WTC11 (cell line): Measurements from ENCODE around the gene CCR5.

Source experiments
- CREB1 ChIP-seq: sonication (generic); formaldehyde crosslinking; IDR thresholded peaks from 2 replicates; pipeline ENCODE4 v1.8.0; 2023; ENCODE audit warnings: mild to moderate bottlenecking, missing genetic modification reagents
- ESRRA ChIP-seq: sonication (generic); formaldehyde crosslinking; IDR thresholded peaks from 2 replicates; pipeline ENCODE4 v1.8.1; 2022; ENCODE audit warnings: mild to moderate bottlenecking, missing genetic modification reagents, borderline replicate concordance
- ETV6 ChIP-seq: sonication (generic); formaldehyde crosslinking; IDR thresholded peaks from 2 replicates; pipeline ENCODE4 v1.8.1; 2022; ENCODE audit warnings: mild to moderate bottlenecking, missing genetic modification reagents
- FOXJ3 ChIP-seq: sonication (generic); formaldehyde crosslinking; IDR thresholded peaks from 2 replicates; pipeline ENCODE4 v1.9.0; 2021; ENCODE audit warnings: missing genetic modification reagents, mild to moderate bottlenecking, borderline replicate concordance
- IRF2 ChIP-seq: sonication (generic); formaldehyde crosslinking; IDR thresholded peaks from 2 replicates; pipeline ENCODE4 v1.8.0; 2022; ENCODE audit warnings: low read depth, missing genetic modification reagents, borderline replicate concordance
- NFYB ChIP-seq: sonication (generic); formaldehyde crosslinking; conservative IDR thresholded peaks from 2 replicates; pipeline ENCODE4 v1.8.0; 2022; ENCODE audit warnings: low read depth, missing genetic modification reagents
- TF ChIP-seq, protein P1 (sequence below): fragments of 200-600 bp; IDR thresholded peaks from 2 replicates; pipeline ENCODE4 v1.8.0; 2022; ENCODE audit warnings: antibody characterized with exemption
- TF ChIP-seq, protein P2 (sequence below): sonication (generic); formaldehyde crosslinking; IDR thresholded peaks from 2 replicates; pipeline ENCODE4 v1.8.1; 2022; ENCODE audit warnings: missing genetic modification reagents, borderline replicate concordance
- TF ChIP-seq, protein P3 (sequence below): sonication (generic); formaldehyde crosslinking; IDR thresholded peaks from 2 replicates; pipeline ENCODE4 v1.8.0; 2022; ENCODE audit warnings: mild to moderate bottlenecking, missing genetic modification reagents
- TF ChIP-seq, protein P4 (sequence below): sonication (generic); formaldehyde crosslinking; IDR thresholded peaks from 2 replicates; pipeline ENCODE4 v1.8.1; 2022; ENCODE audit warnings: low read depth, missing genetic modification reagents, borderline replicate concordance
- TF ChIP-seq, protein P5 (sequence below): sonication (generic); formaldehyde crosslinking; IDR thresholded peaks from 2 replicates; pipeline ENCODE4 v1.8.0; 2022; ENCODE audit warnings: mild to moderate bottlenecking, missing genetic modification reagents
- TF ChIP-seq, protein P6 (sequence below): sonication (generic); formaldehyde crosslinking; IDR thresholded peaks from 2 replicates; pipeline ENCODE4 v1.8.0; 2023; ENCODE audit warnings: missing genetic modification reagents
- TF ChIP-seq, protein P7 (sequence below): sonication (generic); formaldehyde crosslinking; IDR thresholded peaks from 2 replicates; pipeline ENCODE4 v1.8.1; 2023; ENCODE audit warnings: mild to moderate bottlenecking, missing genetic modification reagents, moderate library complexity

DNA sequence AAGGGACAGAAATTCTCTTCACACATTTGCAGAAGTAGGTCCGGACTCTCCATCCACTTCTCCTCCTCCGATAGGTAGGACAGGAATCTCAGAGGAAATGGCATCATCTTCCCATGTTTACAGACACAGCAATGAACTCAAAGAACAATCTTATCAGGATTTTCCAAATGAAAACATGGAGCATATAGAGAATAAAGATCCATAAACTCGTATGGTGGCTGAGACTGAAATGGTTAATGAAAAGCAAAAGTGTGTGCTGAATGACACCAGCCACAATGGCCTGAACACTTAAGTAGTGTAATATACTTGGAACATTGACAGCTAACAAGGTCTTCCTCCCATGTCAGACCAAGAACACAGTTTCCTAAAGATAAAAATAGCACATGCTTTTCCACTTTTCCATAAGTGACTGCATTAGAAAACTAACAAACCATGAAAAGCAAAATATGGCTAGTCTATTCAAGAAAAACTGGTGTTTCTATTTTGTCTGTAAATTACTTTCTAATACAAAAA, 42.1 kb downstream of the CCR5 start:
- no peak for TF ChIP-seq IRF2 (CRISPR knock-in tag)
- TF ChIP-seq, protein P1, sequence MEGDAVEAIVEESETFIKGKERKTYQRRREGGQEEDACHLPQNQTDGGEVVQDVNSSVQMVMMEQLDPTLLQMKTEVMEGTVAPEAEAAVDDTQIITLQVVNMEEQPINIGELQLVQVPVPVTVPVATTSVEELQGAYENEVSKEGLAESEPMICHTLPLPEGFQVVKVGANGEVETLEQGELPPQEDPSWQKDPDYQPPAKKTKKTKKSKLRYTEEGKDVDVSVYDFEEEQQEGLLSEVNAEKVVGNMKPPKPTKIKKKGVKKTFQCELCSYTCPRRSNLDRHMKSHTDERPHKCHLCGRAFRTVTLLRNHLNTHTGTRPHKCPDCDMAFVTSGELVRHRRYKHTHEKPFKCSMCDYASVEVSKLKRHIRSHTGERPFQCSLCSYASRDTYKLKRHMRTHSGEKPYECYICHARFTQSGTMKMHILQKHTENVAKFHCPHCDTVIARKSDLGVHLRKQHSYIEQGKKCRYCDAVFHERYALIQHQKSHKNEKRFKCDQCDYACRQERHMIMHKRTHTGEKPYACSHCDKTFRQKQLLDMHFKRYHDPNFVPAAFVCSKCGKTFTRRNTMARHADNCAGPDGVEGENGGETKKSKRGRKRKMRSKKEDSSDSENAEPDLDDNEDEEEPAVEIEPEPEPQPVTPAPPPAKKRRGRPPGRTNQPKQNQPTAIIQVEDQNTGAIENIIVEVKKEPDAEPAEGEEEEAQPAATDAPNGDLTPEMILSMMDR: no peak
- TF ChIP-seq, protein P2, sequence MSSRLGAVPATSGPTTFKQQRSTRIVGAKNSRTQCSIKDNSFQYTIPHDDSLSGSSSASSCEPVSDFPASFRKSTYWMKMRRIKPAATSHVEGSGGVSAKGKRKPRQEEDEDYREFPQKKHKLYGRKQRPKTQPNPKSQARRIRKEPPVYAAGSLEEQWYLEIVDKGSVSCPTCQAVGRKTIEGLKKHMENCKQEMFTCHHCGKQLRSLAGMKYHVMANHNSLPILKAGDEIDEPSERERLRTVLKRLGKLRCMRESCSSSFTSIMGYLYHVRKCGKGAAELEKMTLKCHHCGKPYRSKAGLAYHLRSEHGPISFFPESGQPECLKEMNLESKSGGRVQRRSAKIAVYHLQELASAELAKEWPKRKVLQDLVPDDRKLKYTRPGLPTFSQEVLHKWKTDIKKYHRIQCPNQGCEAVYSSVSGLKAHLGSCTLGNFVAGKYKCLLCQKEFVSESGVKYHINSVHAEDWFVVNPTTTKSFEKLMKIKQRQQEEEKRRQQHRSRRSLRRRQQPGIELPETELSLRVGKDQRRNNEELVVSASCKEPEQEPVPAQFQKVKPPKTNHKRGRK (CRISPR knock-in tag): no peak
- TF ChIP-seq, protein P3, sequence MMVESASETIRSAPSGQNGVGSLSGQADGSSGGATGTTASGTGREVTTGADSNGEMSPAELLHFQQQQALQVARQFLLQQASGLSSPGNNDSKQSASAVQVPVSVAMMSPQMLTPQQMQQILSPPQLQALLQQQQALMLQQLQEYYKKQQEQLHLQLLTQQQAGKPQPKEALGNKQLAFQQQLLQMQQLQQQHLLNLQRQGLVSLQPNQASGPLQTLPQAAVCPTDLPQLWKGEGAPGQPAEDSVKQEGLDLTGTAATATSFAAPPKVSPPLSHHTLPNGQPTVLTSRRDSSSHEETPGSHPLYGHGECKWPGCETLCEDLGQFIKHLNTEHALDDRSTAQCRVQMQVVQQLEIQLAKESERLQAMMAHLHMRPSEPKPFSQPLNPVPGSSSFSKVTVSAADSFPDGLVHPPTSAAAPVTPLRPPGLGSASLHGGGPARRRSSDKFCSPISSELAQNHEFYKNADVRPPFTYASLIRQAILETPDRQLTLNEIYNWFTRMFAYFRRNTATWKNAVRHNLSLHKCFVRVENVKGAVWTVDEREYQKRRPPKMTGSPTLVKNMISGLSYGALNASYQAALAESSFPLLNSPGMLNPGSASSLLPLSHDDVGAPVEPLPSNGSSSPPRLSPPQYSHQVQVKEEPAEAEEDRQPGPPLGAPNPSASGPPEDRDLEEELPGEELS (CRISPR knock-in tag): no peak
- TF ChIP-seq CREB1 (CRISPR knock-in tag): no peak
- TF ChIP-seq, protein P4, sequence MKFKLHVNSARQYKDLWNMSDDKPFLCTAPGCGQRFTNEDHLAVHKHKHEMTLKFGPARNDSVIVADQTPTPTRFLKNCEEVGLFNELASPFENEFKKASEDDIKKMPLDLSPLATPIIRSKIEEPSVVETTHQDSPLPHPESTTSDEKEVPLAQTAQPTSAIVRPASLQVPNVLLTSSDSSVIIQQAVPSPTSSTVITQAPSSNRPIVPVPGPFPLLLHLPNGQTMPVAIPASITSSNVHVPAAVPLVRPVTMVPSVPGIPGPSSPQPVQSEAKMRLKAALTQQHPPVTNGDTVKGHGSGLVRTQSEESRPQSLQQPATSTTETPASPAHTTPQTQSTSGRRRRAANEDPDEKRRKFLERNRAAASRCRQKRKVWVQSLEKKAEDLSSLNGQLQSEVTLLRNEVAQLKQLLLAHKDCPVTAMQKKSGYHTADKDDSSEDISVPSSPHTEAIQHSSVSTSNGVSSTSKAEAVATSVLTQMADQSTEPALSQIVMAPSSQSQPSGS (CRISPR knock-in tag): no peak
- TF ChIP-seq, protein P5, sequence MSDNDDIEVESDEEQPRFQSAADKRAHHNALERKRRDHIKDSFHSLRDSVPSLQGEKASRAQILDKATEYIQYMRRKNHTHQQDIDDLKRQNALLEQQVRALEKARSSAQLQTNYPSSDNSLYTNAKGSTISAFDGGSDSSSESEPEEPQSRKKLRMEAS (CRISPR knock-in tag): no peak
- TF ChIP-seq, protein P6, sequence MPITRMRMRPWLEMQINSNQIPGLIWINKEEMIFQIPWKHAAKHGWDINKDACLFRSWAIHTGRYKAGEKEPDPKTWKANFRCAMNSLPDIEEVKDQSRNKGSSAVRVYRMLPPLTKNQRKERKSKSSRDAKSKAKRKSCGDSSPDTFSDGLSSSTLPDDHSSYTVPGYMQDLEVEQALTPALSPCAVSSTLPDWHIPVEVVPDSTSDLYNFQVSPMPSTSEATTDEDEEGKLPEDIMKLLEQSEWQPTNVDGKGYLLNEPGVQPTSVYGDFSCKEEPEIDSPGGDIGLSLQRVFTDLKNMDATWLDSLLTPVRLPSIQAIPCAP (CRISPR knock-in tag): no peak
- TF ChIP-seq, protein P7, sequence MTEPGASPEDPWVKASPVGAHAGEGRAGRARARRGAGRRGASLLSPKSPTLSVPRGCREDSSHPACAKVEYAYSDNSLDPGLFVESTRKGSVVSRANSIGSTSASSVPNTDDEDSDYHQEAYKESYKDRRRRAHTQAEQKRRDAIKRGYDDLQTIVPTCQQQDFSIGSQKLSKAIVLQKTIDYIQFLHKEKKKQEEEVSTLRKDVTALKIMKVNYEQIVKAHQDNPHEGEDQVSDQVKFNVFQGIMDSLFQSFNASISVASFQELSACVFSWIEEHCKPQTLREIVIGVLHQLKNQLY: no peak
- TF ChIP-seq ESRRA (CRISPR knock-in tag): no peak
- no peak for TF ChIP-seq NFYB
- no peak for TF ChIP-seq ETV6
- TF ChIP-seq FOXJ3 (CRISPR knock-in tag): no peak
